Activated naive CD8-positive, alpha-beta T cell treated with anti-CD3 and anti-CD28 coated beads, Interleukin-2, amount 50 U/mL, for 16 hours (primary cell): ENCODE measurements around the gene DUS4L.
A peak's percentile ranks its signal among the peaks of the same experiment; 100 is the strongest.

Experiments
- DNase-seq: peaks from one replicate; pipeline ENCODE4 v3.0.0-alpha.2; 2020; ENCODE audit warnings: low read depth, low spot score

The DUS4L gene

GRCh38 chr7:107579885-107580715 lies 16.3 kb downstream of the DUS4L start, which contains the start of gene BCAP29:
Gene BCAP29 (plus strand): TSS chr7:107580246. CDS start chr7:107580773, 527 bp downstream.
- DNase-seq, result peak; percentile 37

- DNase-seq, result no peak
These were observed 17.1 kb downstream of the DUS4L start for GRCh38 chr7:107580716-107581383.

DNA sequence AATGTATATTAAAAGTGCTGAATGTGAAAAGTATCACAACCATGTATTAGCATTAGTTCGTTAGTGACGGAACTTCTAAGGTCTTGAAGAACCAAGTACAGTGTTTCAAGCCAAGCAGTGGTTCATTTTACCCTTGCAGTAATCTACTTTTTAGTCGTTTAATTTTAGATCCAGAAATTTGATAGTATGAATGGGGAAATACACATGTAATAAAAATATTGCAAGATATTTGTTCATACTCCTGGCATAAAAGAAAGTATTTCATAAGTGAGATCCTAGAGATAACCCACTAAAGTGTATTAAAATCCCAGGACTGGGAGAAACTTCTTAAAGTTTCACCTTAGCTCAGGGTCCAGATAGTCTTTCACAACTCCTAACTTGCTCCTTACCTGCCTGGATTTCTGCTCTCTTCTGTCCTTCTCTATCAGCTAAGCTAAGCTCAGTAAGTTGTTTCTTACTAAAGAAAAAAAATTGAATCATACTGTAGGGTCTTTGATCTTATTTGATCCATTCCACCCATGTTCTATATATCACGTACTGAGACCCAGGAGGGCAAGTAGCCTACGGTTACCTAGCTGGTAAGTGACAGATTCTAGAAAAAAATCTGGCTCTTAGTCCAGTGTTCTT lies 17.7 kb downstream of the DUS4L start:
- no peak for DNase-seq

- no peak for DNase-seq
These were observed 19.1 kb downstream of the DUS4L start for GRCh38 chr7:107582875-107583274.

DNA sequence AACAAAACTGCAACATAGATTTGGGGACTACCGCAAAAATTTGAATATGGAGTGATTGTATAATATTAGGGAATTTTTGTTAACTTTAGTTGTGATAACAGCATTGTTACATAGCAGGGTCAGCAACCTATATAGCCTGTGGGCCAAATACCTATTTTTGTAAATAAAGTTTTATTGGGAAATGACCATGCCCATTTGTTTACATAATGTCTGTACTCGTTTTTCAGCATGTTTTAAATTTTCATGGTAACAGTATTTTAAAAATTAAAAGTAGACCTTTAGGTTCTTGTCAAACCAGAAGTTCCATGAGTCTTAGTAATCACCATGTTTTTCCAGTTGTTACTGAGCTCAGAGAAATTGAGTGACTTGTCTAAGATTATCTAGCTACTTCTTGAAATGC lies 20.9 kb downstream of the DUS4L start:
- no peak for DNase-seq

DNA sequence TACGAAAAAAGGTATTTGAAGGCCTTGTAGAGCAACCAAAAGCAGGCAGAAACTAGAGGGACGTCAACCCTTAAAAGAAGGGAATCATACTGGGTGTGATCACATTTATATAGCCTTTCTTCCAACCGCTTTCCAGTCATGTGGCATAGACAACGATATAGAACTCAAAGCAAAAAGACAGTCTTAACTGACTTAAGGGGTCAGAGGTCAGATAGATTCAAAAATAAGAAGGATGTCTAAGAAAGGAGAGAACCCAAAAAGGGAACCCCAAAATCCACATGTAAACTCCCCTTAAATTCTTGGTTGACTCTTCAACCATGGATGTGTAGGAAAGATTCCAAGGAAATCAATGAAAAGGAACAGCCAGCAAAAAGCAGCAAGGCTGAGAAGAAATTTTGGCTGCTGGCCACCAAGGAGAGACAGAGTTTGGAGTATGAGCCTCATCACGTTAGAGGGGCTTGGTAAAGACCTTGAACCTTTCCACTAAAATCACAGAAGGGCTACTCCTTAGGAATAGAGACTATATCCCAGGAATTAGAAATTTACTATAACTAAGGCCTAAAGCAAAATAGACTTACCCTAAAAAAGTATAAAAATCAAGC lies 24.9 kb downstream of the DUS4L start:
- no peak for DNase-seq

DNA sequence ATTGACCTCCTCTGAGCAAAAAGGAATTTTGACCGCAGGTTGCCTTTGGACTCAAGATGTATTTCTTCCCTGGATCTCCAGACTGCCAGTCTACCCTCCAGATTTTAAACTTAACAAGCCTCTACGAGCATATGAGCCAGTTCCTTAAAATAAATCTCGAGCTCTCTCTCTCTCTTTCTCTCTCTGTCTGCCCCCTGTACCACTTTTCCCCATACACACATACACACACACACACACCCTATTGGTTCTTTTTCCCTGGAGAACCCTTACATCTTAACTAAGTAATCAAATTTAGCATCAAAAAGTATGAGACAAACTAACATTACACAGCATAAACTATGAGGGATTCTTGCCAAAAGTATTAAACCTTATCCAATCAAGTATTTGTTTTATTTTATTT lies 27.6 kb downstream of the DUS4L start:
- no peak for DNase-seq

DNA sequence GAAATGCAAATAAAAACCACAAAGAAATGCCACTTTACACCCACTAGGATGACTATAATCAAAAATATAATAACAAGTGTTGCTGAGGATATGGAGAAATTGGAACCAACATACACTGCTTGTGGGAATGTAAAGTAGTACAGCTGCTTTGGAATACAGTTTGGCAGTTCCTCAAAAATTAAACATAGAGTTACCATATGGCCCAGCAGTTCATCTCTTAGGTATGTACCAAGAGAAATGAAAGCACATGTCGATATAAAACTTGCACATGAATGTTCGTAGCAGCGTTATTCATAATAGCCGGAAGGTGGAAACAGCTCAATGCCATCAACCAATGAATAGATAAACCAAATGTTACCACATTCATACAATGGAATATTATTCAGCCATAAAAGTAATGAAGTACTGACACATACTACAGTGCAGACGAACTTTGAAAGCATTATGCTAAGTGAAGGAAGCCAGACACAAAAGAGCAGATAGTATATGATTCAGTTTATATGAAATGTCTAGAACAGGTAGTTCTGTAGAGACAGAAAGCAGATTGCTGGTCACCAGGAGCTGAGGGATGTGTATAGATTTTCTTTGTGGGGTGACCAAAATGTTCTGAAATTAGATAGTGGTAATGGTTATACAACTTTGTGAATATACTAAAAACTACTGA lies 28.7 kb downstream of the DUS4L start:
- no peak for DNase-seq

DNA sequence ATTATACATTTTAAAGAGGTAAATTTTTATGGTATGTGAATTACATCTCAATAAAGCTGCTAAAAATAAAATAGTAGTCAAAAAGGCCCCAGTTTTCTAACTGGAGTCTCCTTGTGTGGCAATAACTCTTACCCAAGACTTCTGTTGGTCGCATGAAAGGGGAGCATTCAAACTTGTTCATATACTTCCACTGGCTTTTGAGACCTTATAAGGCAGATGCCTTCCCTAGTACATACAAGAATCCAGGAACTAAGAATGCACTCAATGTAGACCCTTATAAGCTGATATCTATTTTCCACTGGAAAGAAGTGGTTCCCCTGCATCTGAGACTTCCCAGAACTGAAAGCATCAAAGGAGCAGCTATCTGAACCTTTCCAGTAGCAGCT lies 29.2 kb downstream of the DUS4L start:
- no peak for DNase-seq

- no peak for DNase-seq
These were observed 31.4 kb downstream of the DUS4L start for GRCh38 chr7:107594961-107595737.

DNA sequence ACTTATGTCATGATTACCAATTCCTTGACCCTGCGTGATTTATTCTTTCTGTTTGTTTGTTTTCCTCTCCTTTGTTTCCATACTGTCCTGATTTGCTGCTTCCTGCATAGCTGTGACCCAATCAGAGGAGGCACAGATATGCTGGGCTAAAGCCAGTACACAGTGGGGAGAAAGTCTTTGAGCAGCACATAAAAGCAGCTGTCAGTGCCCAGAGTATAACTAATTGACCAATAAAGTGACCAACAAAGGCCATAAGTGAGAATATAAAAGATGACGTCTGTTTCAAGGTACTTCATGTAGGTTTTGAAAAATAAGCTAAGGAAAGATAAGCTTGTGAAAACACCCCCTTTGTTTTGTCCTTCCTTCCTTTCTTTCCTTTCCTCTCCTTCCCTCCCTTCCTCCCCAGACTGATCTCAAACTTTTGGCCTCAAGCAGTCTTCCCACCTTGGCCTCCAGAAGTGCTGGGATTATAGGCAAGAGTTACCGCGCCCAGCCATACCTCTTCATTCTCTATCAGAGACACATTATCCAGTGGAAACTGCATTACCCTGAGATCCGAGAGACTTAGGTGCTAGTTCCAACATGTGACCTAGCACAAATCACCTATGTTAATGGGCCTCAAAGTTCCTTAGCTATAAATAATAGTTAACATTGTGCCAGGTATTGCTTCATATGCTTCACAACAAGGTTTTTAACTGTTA lies 33.3 kb downstream of the DUS4L start:
- no peak for DNase-seq

DNA sequence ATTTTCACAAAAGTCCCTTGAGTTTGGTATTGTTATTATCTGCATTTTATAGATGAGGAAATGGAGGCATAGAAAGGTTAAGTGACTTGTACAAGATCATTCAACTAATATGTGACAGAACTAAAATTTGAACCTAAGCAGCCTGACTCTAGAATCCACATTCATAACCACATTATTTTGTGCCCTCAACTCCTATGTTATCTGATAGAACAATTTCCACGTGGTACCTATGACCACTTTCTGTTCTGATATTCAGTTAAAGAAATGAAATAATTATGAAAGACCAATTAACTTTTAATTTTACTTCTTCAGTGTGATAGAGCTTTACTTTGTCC lies 33.8 kb downstream of the DUS4L start:
- DNase-seq, result no peak

DNA sequence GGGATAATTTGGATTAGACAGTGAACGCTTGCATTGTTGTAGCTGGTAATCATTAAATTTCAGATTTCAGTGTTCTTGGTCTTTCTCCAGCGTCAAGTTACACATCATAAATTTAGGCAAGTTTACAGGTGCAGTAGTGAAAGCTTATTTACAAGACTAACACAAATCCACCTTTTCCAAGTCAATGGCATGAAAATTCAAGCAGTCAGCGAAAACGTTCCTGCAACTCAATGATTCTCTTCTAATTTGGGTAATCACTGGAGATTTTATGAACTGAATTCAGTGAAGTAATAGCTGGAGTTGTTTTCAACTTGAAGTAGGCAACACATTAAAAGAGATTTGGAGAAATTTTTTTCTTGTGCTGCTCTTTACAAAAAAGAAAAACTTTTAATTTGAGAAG lies 34.2 kb downstream of the DUS4L start:
- DNase-seq, result no peak

DNA sequence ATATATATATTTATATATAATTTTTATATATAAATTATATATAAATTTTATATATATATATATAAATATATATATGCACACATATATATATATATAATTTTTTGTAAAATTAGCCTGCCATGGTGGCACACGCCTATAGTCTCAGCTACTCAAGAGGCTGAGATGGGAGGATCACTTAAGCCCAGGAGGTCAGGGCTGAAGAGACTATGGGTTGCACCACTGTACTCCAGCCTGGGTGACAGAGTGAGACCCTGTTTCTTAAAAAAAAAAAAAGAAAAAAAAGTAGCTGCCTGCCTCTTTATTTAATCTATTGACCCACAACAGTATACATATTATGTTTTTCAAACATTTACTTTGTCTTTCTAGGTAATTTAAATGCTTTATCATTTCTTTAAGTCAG lies 35.5 kb downstream of the DUS4L start:
- DNase-seq, result no peak

DNA sequence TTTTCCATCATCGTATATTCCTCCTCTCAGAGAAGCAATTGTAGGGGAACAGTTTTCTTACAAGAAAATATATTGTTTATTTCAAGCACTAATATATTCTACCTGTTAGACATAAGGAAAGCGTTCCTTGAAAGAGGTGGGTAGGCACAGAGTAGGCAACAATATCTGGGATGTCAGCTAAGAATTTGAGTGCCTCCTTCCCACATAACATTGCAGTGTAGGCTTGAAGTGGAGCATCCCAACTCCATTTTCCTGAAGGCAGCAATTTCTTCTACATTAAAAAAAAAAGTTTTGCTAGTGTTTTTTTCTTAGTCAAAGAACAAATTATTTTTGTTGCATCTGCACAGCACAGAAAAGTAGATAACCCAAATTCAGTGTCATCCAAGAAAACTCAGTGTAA lies 37.0 kb downstream of the DUS4L start:
- DNase-seq, result no peak

DNA sequence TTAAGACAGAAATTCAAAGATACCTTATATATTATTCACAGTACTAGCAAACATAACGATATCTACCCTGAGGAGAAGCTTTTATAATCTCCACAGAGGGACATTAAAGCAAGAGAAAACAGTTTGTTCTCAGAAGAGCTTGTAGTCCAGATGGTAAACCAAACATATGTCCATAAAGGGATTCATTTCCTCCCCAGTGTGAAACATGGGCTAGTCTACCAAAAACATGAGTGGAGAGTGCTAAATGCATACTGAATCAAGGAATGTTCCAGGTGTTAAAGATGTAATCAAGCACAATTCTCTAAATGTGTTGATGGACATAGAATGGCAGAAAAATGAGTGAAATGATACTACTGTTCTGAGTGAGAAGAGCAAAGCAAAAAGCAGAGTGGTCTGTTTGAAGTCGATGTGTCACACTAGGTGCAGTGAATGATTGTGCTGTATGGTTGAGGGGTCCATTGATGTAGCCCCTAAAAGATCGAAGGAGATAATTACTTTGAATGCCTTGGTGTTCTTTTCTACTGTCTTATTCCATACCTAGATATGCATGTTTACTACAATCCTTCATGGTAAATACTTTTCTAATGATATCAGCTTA lies 41.5 kb downstream of the DUS4L start:
- DNase-seq, result no peak

- DNase-seq, result no peak
These were observed 42.5 kb downstream of the DUS4L start for GRCh38 chr7:107606303-107606702.

DNA sequence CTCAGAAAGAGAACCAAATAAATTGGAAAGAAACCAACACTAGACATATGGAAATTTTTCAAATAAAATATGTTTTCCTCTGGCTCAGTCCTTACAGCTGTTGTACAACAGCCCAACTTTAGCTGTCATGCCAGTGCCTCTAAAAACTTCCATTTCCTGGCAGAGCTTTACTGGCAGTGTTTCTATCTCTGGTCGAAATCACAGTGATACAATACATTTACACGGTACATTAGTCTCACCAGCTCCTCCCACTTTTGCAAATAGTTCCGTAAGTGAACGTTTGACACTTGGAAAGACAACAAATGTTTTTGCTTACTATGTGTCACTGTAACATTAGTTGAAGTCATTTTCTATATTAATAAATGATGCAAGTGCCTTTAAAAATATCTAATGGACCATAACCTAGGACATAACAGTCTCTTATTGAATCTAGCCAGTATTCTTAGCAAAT lies 46.1 kb downstream of the DUS4L start:
- no peak for DNase-seq

- no peak for DNase-seq
These were observed 46.6 kb downstream of the DUS4L start for GRCh38 chr7:107610323-107610722.

- DNase-seq, result no peak
These were observed 49.7 kb downstream of the DUS4L start for GRCh38 chr7:107613439-107613838.
